GM12864 (cell line): Measurements from ENCODE around the gene PYCR2.

Experiments used
- DNase-seq: peaks from one replicate; pipeline ENCODE4 v3.0.0-alpha.2; 2011; ENCODE audit warnings: low read depth
- H3K4me3 ChIP-seq: 2 replicates; pipeline ENCODE4 v1.5.1; 2011; ENCODE audit warnings: mild to moderate bottlenecking, low read depth, low read length, control low read depth
- CTCF ChIP-seq: IDR thresholded peaks from 2 replicates; pipeline ENCODE4 v1.5.1; 2011; ENCODE audit warnings: low read depth, mild to moderate bottlenecking, moderate library complexity, low read length, control low read depth, inconsistent platforms; ENCODE audit errors: missing control alignments

The PYCR2 gene

DNA sequence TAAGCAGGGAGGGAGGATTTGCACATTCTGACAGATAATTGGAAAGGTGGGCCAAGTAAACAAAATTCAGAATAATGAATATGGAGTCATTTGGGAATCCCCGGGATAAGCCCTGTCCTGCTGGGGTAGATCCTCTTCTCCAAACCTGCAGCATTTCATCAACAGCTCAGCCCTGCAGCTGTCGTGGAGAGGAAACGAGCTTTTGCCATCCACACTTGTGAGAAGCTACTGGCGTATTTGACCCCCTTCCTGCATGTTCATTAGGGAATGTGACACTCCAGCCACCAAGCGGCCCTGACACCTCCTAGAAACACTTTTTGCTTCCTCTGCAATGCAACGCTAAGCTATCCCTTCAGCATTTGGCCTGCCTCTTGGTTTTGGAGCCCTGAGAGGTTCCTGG lies 25.0 kb upstream of the PYCR2 start:
- no peak overlapping the region for H3K4me3 ChIP-seq
- no peak for DNase-seq
- no peak for TF ChIP-seq CTCF

GRCh38 chr1:225946803-225947202 lies 22.8 kb upstream of the PYCR2 start:
- no peak for TF ChIP-seq CTCF
- H3K4me3 ChIP-seq: no peak overlapping the region
- DNase-seq: no peak

DNA sequence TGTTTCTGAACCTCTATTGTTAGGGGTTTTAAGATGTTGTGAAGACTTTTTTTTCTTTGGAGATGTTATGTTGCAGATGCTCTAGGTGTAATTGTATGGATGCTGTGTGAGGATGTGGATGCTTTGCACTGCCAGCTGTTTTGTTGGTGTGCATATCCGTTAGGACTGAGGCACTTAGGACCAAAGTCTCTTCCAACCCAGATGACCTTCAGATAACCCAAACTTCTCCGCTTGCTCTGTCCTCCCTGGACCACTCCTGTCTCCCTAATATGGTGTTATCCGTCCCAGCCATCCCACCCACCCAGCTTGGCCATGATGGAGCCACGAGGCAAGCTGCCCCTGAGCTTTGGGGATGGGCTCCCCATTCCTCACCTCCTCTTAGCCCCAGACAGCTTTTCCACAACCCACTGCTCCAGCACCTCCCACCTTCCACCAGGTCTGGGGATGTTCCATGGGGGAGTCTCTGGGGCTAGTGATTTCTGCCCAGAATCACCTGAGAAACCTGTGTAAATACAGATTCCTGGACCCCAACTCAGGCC lies 22.1 kb upstream of the PYCR2 start:
- DNase-seq: no peak
- no peak for TF ChIP-seq CTCF
- H3K4me3 ChIP-seq: no peak overlapping the region

- no peak overlapping the region for H3K4me3 ChIP-seq
- DNase-seq: no peak
- no peak for TF ChIP-seq CTCF
Observed at GRCh38 chr1:225945564-225945963, 21.5 kb upstream of the PYCR2 start.

GRCh38 chr1:225944951-225945350 lies 20.9 kb upstream of the PYCR2 start:
- DNase-seq: no peak
- no peak overlapping the region for H3K4me3 ChIP-seq
- no peak for TF ChIP-seq CTCF

DNA sequence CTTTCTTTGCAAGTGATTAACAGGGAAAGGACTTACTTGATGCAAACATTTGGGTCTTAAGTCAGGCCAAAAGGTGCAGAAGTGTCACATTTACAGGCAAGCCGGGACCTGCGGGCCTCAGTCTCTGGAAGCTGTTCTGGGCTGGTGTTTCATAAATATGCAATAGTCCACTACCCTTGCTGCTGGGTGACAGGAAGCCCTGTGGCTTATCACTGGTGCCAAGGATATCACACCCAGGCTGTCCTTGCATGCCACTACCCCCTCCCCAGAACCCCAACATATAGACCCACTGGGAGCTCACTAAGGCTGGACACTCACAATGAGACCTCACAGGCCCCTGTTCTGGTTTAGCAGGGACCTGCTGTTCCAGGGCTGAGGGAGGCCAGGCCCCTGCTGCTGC lies 20.3 kb upstream of the PYCR2 start:
- H3K4me3 ChIP-seq: no peak overlapping the region
- no peak for TF ChIP-seq CTCF
- no peak for DNase-seq

DNA sequence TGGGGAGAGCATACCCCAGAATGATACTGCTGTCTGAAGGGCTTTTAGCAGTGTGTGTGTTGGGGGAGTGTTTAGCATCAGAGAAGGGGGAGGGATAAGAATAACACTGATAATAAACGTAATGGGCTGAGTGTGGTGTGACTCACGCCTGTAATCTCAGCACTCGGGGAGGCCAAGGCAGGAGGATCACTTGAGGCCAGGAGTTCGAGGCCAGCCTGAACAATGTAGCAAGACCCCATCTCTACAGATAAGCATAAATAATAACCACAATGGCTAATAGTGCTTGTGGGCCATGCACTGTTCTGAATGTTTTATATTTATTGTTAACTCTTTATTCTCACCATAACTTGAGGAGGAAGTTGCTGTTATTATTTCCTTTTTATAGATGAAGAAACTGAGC lies 19.5 kb upstream of the PYCR2 start:
- no peak overlapping the region for H3K4me3 ChIP-seq
- DNase-seq: no peak
- no peak for TF ChIP-seq CTCF
